Measurements from ENCODE around the gene ST6GALNAC1. TPM values are rescaled to one million over a fixed set of nuclear protein-coding genes. Genes with fewer than 3 reads are reported as not detected.

The ST6GALNAC1 gene
- total RNA-seq, 2 experiments from 2014 or later, result 1.8 to 2.5 TPM

DNA sequence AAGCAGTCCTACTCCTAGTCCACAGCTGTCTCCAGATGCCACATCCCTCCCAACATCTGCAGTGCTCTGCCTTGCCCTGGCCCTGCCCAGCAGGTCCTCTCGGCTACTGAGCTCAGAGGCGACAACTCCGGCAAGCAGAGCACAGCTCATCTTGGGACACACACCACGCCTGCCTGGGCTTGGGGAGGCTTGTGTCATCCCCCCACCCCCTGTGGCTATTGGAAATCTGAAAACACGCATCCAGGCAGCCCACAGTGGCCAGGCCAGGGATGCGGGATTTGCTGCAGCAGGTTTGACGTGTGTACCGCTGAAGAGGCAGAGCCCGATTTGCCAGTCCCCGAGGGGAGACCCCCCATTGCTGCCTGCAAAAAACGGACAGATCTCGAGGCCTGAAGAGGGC lies 41.8 kb upstream of the ST6GALNAC1 start:
- H3K4me3 Mint-ChIP-seq, result no peak overlapping the region
- intact Hi-C loops (cut with DNase I, micrococcal nuclease), result no loop called here
- H3K36me3 ChIP-seq (ENCODE audit: insufficient read depth, low read length), result no peaks in the 10 kb centered on the region
- POLR2A ChIA-PET, result no interaction called here
- H3K4me3 ChIP-seq (ENCODE audit: low read length), result no peak overlapping the region
- CTCF ChIA-PET, result no interaction called here
- no peak overlapping the region for H3K27ac Mint-ChIP-seq
- ATAC-seq (ENCODE audit: poor library complexity) (no peak), DNase-seq (no peak)
- H3K4me1 ChIP-seq (ENCODE audit: insufficient read depth, low read length), result peaks cover 25% of the 10 kb centered on the region
- H3K27ac ChIP-seq (ENCODE audit: low read depth in 1 of 2, low read length in 2 of 2), result no peak overlapping the region
- TF ChIP-seq, protein P1, sequence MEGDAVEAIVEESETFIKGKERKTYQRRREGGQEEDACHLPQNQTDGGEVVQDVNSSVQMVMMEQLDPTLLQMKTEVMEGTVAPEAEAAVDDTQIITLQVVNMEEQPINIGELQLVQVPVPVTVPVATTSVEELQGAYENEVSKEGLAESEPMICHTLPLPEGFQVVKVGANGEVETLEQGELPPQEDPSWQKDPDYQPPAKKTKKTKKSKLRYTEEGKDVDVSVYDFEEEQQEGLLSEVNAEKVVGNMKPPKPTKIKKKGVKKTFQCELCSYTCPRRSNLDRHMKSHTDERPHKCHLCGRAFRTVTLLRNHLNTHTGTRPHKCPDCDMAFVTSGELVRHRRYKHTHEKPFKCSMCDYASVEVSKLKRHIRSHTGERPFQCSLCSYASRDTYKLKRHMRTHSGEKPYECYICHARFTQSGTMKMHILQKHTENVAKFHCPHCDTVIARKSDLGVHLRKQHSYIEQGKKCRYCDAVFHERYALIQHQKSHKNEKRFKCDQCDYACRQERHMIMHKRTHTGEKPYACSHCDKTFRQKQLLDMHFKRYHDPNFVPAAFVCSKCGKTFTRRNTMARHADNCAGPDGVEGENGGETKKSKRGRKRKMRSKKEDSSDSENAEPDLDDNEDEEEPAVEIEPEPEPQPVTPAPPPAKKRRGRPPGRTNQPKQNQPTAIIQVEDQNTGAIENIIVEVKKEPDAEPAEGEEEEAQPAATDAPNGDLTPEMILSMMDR (IDR thresholded peaks at IDR 0.05), result no peak
- H3K9me3 ChIP-seq (ENCODE audit: control insufficient read depth in 1 of 2, insufficient read depth in 1 of 2, low read length in 2 of 2), result no peaks in the 10 kb centered on the region
- H3K27me3 ChIP-seq (ENCODE audit: control insufficient read depth in 1 of 2, insufficient read depth in 2 of 2, low read length in 2 of 2), result no peaks in the 10 kb centered on the region
- H3K36me3 Mint-ChIP-seq (ENCODE audit: low read depth), result no peaks in the 10 kb centered on the region
- peaks cover 11% of the 10 kb centered on the region for H3K4me1 Mint-ChIP-seq (ENCODE audit: low read depth)
- no peaks in the 10 kb centered on the region for H3K9me3 Mint-ChIP-seq
- no peaks in the 10 kb centered on the region for H3K27me3 Mint-ChIP-seq

DNA sequence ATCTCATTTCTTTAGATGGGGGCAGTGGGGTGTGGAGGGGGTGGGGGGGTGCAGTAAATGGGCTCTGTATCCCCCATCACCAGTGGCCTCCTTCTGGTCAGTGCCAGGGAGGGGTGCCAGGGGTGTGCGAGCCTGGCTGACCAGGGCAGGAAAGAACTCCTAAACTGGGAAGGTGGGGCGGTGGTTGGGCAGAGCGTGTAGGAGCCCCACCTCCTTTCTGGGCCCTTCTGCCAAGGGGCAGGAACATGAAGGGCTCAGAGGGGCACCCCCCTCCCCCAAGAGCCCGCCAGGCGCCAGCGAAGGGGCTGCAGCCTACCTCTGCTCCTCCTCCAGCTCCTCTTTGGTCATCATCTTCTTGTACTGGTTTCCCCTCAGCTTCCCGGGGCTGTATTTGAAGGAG lies 41.2 kb upstream of the ST6GALNAC1 start:
- Mint-ChIP-seq H3K36me3 (ENCODE audit: low read depth) (no peaks in the 10 kb centered on the region), H3K27me3 (no peaks in the 10 kb centered on the region), H3K27ac (no peak overlapping the region), H3K4me3 (no peak overlapping the region), H3K9me3 (no peaks in the 10 kb centered on the region), H3K4me1 (ENCODE audit: low read depth) (peaks cover 11% of the 10 kb centered on the region)
- H3K9me3 ChIP-seq (ENCODE audit: control insufficient read depth in 1 of 2, insufficient read depth in 1 of 2, low read length in 2 of 2), result no peaks in the 10 kb centered on the region
- no peaks in the 10 kb centered on the region for H3K27me3 ChIP-seq (ENCODE audit: control insufficient read depth in 1 of 2, insufficient read depth in 2 of 2, low read length in 2 of 2)
- intact Hi-C loops (cut with DNase I, micrococcal nuclease), result loop anchor here in 1 of 2 experiments (5.0 kb wide), 1 partner anchor 62 kb away; no protein-coding TSS in a partner anchor
- no peak overlapping the region for H3K4me3 ChIP-seq (ENCODE audit: low read length)
- ATAC-seq (ENCODE audit: poor library complexity) (no peak), DNase-seq (no peak)
- CTCF ChIA-PET, result no interaction called here
- H3K27ac ChIP-seq (ENCODE audit: low read depth in 1 of 2, low read length in 2 of 2), result no peak overlapping the region
- no peaks in the 10 kb centered on the region for H3K36me3 ChIP-seq (ENCODE audit: insufficient read depth, low read length)
- peaks cover 25% of the 10 kb centered on the region for H3K4me1 ChIP-seq (ENCODE audit: insufficient read depth, low read length)
- POLR2A ChIA-PET, result no interaction called here
- TF ChIP-seq, protein P1 (IDR thresholded peaks at IDR 0.05), result no peak

DNA sequence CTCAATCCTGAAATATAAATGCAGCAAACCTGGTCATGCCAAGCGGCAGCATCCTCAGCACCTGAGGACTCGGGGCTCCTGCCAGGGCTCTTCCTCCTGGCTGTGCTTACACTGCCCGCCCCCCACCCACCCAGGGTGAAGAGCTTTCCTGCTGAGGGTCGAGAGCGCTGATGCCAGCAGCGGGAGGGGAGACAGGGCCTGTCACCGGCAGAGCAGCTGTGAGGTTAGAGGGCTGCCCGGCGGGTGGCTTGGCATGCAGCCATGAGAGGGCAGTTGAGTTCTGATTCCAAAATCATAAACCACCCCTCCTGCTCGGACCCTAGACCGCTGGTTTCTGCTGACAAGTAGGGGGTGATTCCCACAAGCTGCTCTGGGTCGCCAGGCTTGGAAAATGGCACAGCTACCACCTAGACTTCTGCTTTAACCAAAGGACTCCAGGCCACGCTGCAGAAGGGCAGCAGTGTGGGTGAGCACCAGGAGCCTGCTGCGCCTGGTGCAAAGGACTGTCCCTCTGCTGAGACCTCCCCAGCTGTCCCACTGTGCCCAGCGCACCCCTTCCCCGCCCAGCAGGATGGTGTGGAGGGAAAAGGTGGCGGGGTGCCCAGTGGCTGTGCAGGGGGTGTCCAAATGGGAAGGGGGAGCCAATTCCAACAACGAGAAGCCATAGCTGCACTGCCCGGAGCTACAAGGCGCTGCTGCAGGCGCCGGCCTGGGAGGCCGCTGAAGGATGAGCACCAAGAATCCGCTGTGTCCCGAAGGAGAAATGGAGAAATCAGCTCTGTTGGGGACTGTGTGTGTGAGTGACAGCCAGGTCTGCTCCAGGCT lies 40.6 kb upstream of the ST6GALNAC1 start:
- H3K27me3 ChIP-seq (ENCODE audit: control insufficient read depth in 1 of 2, insufficient read depth in 2 of 2, low read length in 2 of 2), result no peaks in the 10 kb centered on the region
- Mint-ChIP-seq H3K36me3 (ENCODE audit: low read depth) (no peaks in the 10 kb centered on the region), H3K4me3 (no peak overlapping the region), H3K9me3 (no peaks in the 10 kb centered on the region), H3K27ac (no peak overlapping the region), H3K27me3 (no peaks in the 10 kb centered on the region), H3K4me1 (ENCODE audit: low read depth) (peaks cover 11% of the 10 kb centered on the region)
- ChIA-PET CTCF (no interaction called here), POLR2A (no interaction called here)
- no peak for ATAC-seq (ENCODE audit: poor library complexity)
- no peak for DNase-seq
- TF ChIP-seq, protein P1 (IDR thresholded peaks at IDR 0.05), result no peak
- no peaks in the 10 kb centered on the region for H3K36me3 ChIP-seq (ENCODE audit: insufficient read depth, low read length)
- H3K9me3 ChIP-seq (ENCODE audit: control insufficient read depth in 1 of 2, insufficient read depth in 1 of 2, low read length in 2 of 2), result no peaks in the 10 kb centered on the region
- no peak overlapping the region for H3K4me3 ChIP-seq (ENCODE audit: low read length)
- H3K27ac ChIP-seq (ENCODE audit: low read depth in 1 of 2, low read length in 2 of 2), result no peak overlapping the region
- intact Hi-C loops (cut with DNase I, micrococcal nuclease), result loop anchor here in 1 of 2 experiments (5.0 kb wide), 1 partner anchor 62 kb away; no protein-coding TSS in a partner anchor
- peaks cover 27% of the 10 kb centered on the region for H3K4me1 ChIP-seq (ENCODE audit: insufficient read depth, low read length)

All from CD4-positive, alpha-beta T cell (primary cell).